Astrocyte (in vitro differentiated cells and primary cell): Measurements from ENCODE around the gene PML. TPM values are rescaled to one million over a fixed set of nuclear protein-coding genes. Genes with fewer than 3 reads are reported as not detected.

Source experiments
- DNase-seq: peaks from one replicate; pipeline ENCODE4 v3.0.0-alpha.2; 2010; ENCODE audit warnings: low read depth
- FAIRE-seq: peaks from 2 replicates; lab custom pipeline; 2011; peaks lifted over from hg19 to GRCh38; lab: Jason Lieb, UNC
- H2AFZ ChIP-seq: 2 replicates; pipeline ENCODE4 v1.6.0; 2012; ENCODE audit warnings: low read depth, low read length, inconsistent platforms
- H3K27ac ChIP-seq: 2 replicates; pipeline ENCODE4 v1.5.1; 2011; ENCODE audit warnings: low read depth, low read length, inconsistent platforms
- H3K27me3 ChIP-seq: 2 replicates; pipeline ENCODE4 v1.6.0; 2011; ENCODE audit warnings: low read length, inconsistent platforms; ENCODE audit not compliant: insufficient read depth
- H3K36me3 ChIP-seq: 2 replicates; pipeline ENCODE4 v1.5.1; 2011; ENCODE audit warnings: low read length, inconsistent platforms; ENCODE audit not compliant: insufficient read depth
- H3K4me1 ChIP-seq: 2 replicates; pipeline ENCODE4 v1.5.1; 2011; ENCODE audit warnings: low read length, inconsistent platforms; ENCODE audit not compliant: insufficient read depth
- H3K4me2 ChIP-seq: 2 replicates; pipeline ENCODE4 v1.6.0; 2012; ENCODE audit warnings: low read length, inconsistent platforms
- H3K4me3 ChIP-seq: 2 replicates; pipeline ENCODE4 v1.5.1; 2011; ENCODE audit warnings: low read depth, mild to moderate bottlenecking, low read length, inconsistent platforms; ENCODE audit not compliant: insufficient read depth
- H3K79me2 ChIP-seq: 2 replicates; pipeline ENCODE4 v1.6.0; 2012; ENCODE audit warnings: mild to moderate bottlenecking, low read length, inconsistent platforms; ENCODE audit not compliant: insufficient read depth
- H3K9ac ChIP-seq: 2 replicates; pipeline ENCODE4 v1.6.0; 2012; ENCODE audit warnings: mild to moderate bottlenecking, low read length, inconsistent platforms
- H3K9me3 ChIP-seq: 2 replicates; pipeline ENCODE4 v1.5.1; 2012; ENCODE audit warnings: low read depth, mild to moderate bottlenecking, low read length, inconsistent platforms; ENCODE audit not compliant: insufficient read depth
- H4K20me1 ChIP-seq: 2 replicates; pipeline ENCODE4 v1.6.0; 2012; ENCODE audit warnings: low read length, inconsistent platforms; ENCODE audit not compliant: insufficient read depth
- H3K27ac Mint-ChIP-seq: one replicate; pipeline ENCODE4 v1.8.0; 2021; ENCODE audit warnings: mild to moderate bottlenecking, mixed read lengths; ENCODE audit not compliant: unreplicated experiment
- H3K27me3 Mint-ChIP-seq: one replicate; pipeline ENCODE4 v1.8.0; 2021; ENCODE audit warnings: low read depth, mixed read lengths; ENCODE audit not compliant: unreplicated experiment
- H3K36me3 Mint-ChIP-seq: one replicate; pipeline ENCODE4 v1.8.0; 2021; ENCODE audit warnings: low read depth, mixed read lengths; ENCODE audit not compliant: unreplicated experiment
- H3K4me1 Mint-ChIP-seq: one replicate; pipeline ENCODE4 v1.8.0; 2021; ENCODE audit warnings: low read depth, mixed read lengths; ENCODE audit not compliant: unreplicated experiment
- H3K4me3 Mint-ChIP-seq: one replicate; pipeline ENCODE4 v1.8.0; 2021; ENCODE audit warnings: mild to moderate bottlenecking, moderate library complexity, mixed read lengths; ENCODE audit not compliant: unreplicated experiment
- H3K9me3 Mint-ChIP-seq: one replicate; pipeline ENCODE4 v1.8.0; 2021; ENCODE audit warnings: mild to moderate bottlenecking, mixed read lengths; ENCODE audit not compliant: unreplicated experiment
- CTCF ChIP-seq: IDR thresholded peaks from 2 replicates; pipeline ENCODE4 v1.5.1; 2011; ENCODE audit warnings: low read depth, mild to moderate bottlenecking, inconsistent platforms, low read length, moderate library complexity; ENCODE audit not compliant: insufficient read depth
- EZH2 ChIP-seq: IDR thresholded peaks from 2 replicates; pipeline ENCODE4 v1.6.1; 2012; ENCODE audit warnings: mild to moderate bottlenecking, low read length, inconsistent platforms; ENCODE audit not compliant: insufficient read depth
- total RNA-seq: library from RNA; stranded (reverse); gene quantifications from 2 replicates; pipeline ENCODE4 v1.2.1, GENCODE V29; 2021

The PML gene
- total RNA-seq, 1 donor from 2014 or later, result 116 TPM

- peaks cover 61% of the 10 kb centered on the region for H3K4me1 Mint-ChIP-seq
- Histone ChIP-seq H3K4me2 (peak overlapping the region; percentile 60), H3K27ac (peak overlapping the region; percentile 72), H3K27me3 (no peaks in the 10 kb centered on the region), H3K9me3 (no peaks in the 10 kb centered on the region), H4K20me1 (no peaks in the 10 kb centered on the region), H3K4me1 (peaks cover 60% of the 10 kb centered on the region), H2AFZ (no peak overlapping the region), H3K9ac (peak overlapping the region; percentile 29), H3K36me3 (no peaks in the 10 kb centered on the region), H3K4me3 (no peak overlapping the region), H3K79me2 (peaks cover 13% of the 10 kb centered on the region)
- H3K9me3 Mint-ChIP-seq, result no peaks in the 10 kb centered on the region
- no peaks in the 10 kb centered on the region for H3K27me3 Mint-ChIP-seq
- TF ChIP-seq EZH2, result no peak
- TF ChIP-seq CTCF, result no peak
- H3K4me3 Mint-ChIP-seq, result peak overlapping the region; percentile 71
- DNase-seq (peak; percentile 88), FAIRE-seq (peak; percentile 92)
- H3K27ac Mint-ChIP-seq, result peak overlapping the region; percentile 96
- H3K36me3 Mint-ChIP-seq, result peaks cover 3% of the 10 kb centered on the region
Observed at GRCh38 chr15:73989001-73989798, 5.3 kb upstream of the PML start.

- peaks cover 3% of the 10 kb centered on the region for H3K36me3 Mint-ChIP-seq
- no peak overlapping the region for H3K4me3 ChIP-seq
- peak overlapping the region; percentile 92 for H3K4me2 ChIP-seq
- peaks cover 56% of the 10 kb centered on the region for H3K4me1 Mint-ChIP-seq
- H2AFZ ChIP-seq, result no peak overlapping the region
- DNase-seq, result no peak
- H3K9me3 ChIP-seq, result no peaks in the 10 kb centered on the region
- no peaks in the 10 kb centered on the region for H3K27me3 Mint-ChIP-seq
- H3K9ac ChIP-seq, result no peak overlapping the region
- peak overlapping the region; percentile 96 for H3K27ac Mint-ChIP-seq
- H3K79me2 ChIP-seq, result peaks cover 20% of the 10 kb centered on the region
- no peaks in the 10 kb centered on the region for H3K9me3 Mint-ChIP-seq
- H3K4me3 Mint-ChIP-seq, result peak overlapping the region; percentile 20
- no peak overlapping the region for H3K27ac ChIP-seq
- H3K27me3 ChIP-seq, result no peaks in the 10 kb centered on the region
- H3K36me3 ChIP-seq, result no peaks in the 10 kb centered on the region
- H4K20me1 ChIP-seq, result no peaks in the 10 kb centered on the region
- no peak for FAIRE-seq
- TF ChIP-seq EZH2 (no peak), CTCF (no peak)
- H3K4me1 ChIP-seq, result peaks cover 50% of the 10 kb centered on the region
Observed at GRCh38 chr15:73990250-73991005, 4.1 kb upstream of the PML start.
